Muscle of leg (tissue), 11 donors: ENCODE results near the gene GPR39. TPM values are rescaled to one million over a fixed set of nuclear protein-coding genes. Genes with fewer than 3 reads are reported as not detected.

Source experiments
- DNase-seq: peaks from one replicate; pipeline ENCODE4 v3.0.0; 2013
- H3K27ac ChIP-seq: one replicate; pipeline ENCODE4 v1.5.1; 2013; ENCODE audit warnings: mild to moderate bottlenecking, low read length, control low read depth
- H3K27me3 ChIP-seq: one replicate; pipeline ENCODE4 v1.6.1; 2013; ENCODE audit warnings: low read length; ENCODE audit not compliant: control insufficient read depth, insufficient read depth
- H3K36me3 ChIP-seq: one replicate; pipeline ENCODE4 v1.6.1; 2013; ENCODE audit warnings: low read length; ENCODE audit not compliant: control insufficient read depth, insufficient read depth
- H3K4me1 ChIP-seq: one replicate; pipeline ENCODE4 v1.6.1; 2013; ENCODE audit warnings: low read length; ENCODE audit not compliant: control insufficient read depth, insufficient read depth
- H3K4me3 ChIP-seq: one replicate; pipeline ENCODE4 v1.5.1; 2013; ENCODE audit warnings: low read length, control low read depth
- H3K9me3 ChIP-seq: replicated peaks from 2 replicates; pipeline ENCODE4 v1.6.1; 2013; ENCODE audit warnings: low read depth, low read length; ENCODE audit not compliant: control insufficient read depth
- WGBS: methylation state at CpG from one replicate; pipeline ENCODE4 v1.1.5; 2013; ENCODE audit warnings: missing lambda C conversion rate; ENCODE audit not compliant: insufficient coverage; 5-methylcytosine and 5-hydroxymethylcytosine counted together
- polyA plus RNA-seq, 8 donors: library from polyadenylated mRNA; unstranded; fragments of 120-200 nt; gene quantifications; one replicate each; pipeline versions ENCODE4 v1.2.1 to v1.2.3, GENCODE V29; 2013; ENCODE audit warnings: inconsistent platforms in 1 of 8, low replicate concordance in 1 of 8; ENCODE audit not compliant: insufficient read length in 8 of 8, insufficient read depth in 1 of 8
- total RNA-seq: library from RNA; stranded (reverse); fragments of 120-200 nt; gene quantifications from one replicate; pipeline ENCODE4 v1.2.4, GENCODE V29; 2013

The GPR39 gene
- total and polyA plus RNA-seq, 9 donors, result 0.07 to 0.88 (median 0.14) TPM

DNA sequence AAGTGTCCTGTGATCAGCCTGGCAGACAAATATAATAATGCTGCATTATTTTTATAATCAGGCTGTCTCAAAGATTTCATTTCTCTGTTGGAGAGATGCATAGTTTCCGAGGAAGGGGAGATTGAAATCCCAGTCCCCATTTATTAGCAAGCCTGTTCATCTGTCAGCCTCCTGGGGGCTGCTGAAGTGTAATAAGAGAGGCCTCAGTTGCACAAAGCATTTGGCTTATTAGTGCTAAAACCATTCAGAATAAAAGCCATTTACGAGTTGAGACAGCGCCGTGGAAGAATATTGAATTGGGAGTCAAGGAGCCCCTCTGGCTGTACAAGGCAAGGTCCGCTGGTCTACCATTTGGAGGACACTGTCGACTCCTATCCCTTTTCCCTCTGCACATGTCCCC is 6.1 kb downstream of the GPR39 start:
- Histone ChIP-seq H3K4me3 (no peak overlapping the region), H3K27me3 (no peaks in the 10 kb centered on the region), H3K36me3 (no peaks in the 10 kb centered on the region), H3K27ac (no peak overlapping the region), H3K9me3 (no peaks in the 10 kb centered on the region), H3K4me1 (no peaks in the 10 kb centered on the region)
- 55% methylated on average over 5 of the region's 6 CpGs for WGBS
- no peak for DNase-seq

DNA sequence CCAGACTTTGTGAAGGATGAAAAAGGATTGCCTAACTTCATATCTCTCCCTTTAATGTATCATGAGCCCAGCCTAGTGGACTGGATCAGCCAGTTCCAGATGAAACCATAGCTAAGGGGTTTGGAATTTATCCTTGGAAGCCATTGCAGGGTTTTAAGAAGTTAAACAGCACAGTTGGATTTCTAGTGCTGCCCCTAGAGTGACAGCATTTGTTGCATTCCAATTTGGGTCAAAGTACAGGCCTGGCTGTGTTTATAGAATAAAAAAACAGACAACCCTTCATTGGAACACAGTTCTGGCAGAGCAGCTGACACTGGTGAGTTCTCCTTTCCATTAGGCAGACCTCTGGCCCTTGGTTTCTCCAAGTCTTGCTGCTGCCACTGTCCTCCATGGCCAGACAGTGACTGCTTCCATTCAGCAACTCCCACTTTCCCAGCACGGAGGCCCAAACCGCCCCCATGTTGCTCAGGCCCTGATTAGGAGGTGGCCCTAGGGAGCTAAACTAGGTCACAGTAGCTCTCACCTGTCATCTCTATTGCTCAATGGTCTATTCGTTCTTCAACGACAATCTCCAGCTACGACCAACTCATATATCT is 8.0 kb downstream of the GPR39 start:
- Histone ChIP-seq H3K9me3 (no peaks in the 10 kb centered on the region), H3K4me3 (no peak overlapping the region), H3K27ac (no peak overlapping the region), H3K27me3 (no peaks in the 10 kb centered on the region), H3K36me3 (no peaks in the 10 kb centered on the region), H3K4me1 (no peaks in the 10 kb centered on the region)
- peak; percentile 41 for DNase-seq
- 80% methylated on average over 5 of the region's 5 CpGs for WGBS

DNA sequence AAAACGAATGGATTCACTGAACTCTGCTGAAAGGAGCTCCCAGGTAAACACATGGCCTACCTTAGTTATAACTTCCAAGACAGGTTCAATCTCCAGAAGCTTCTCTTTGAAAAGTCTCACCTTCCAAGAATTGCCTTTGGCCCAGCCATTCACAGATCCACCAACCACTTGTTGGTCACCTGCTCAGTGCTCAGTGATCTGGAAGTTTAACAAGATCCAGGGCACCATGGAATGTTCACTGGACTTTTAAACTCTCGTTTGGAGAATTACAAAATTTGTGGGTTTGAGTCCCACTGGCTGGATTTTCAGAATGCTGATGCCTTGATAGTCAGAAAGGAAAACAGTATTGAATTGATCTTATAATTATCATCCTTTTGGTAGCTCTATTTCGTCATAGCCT is 9.4 kb downstream of the GPR39 start:
- Histone ChIP-seq H3K27ac (no peak overlapping the region), H3K36me3 (no peaks in the 10 kb centered on the region), H3K9me3 (no peaks in the 10 kb centered on the region), H3K4me3 (no peak overlapping the region), H3K4me1 (no peaks in the 10 kb centered on the region), H3K27me3 (no peaks in the 10 kb centered on the region)
- no peak for DNase-seq
- WGBS, result 40% methylated on average over 2 of the region's 3 CpGs

DNA sequence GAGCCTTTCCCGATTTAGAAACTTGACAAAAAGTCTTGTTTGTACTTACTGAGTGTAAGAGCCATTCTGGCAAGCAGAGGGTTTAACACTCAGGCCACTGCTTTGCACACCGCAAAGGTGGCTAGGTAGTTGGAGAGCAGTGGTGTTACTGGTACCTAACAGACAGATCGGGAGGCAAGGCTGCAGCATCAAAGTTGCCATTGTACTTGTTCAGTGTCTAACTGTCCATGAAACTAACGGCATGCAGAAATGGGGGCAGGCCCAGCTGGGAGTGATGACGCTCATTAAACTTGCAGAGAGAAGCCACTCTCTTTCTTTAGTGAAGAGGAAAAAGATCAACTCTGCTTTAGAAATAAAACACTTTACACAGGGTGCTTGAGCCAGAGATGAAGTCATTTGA is 10.1 kb downstream of the GPR39 start:
- no peak overlapping the region for H3K27ac ChIP-seq
- no peaks in the 10 kb centered on the region for H3K9me3 ChIP-seq
- H3K27me3 ChIP-seq, result no peaks in the 10 kb centered on the region
- no peaks in the 10 kb centered on the region for H3K36me3 ChIP-seq
- H3K4me1 ChIP-seq, result no peaks in the 10 kb centered on the region
- no peak for DNase-seq
- no peak overlapping the region for H3K4me3 ChIP-seq
- WGBS, result 95% methylated on average over 2 of the region's 5 CpGs

DNA sequence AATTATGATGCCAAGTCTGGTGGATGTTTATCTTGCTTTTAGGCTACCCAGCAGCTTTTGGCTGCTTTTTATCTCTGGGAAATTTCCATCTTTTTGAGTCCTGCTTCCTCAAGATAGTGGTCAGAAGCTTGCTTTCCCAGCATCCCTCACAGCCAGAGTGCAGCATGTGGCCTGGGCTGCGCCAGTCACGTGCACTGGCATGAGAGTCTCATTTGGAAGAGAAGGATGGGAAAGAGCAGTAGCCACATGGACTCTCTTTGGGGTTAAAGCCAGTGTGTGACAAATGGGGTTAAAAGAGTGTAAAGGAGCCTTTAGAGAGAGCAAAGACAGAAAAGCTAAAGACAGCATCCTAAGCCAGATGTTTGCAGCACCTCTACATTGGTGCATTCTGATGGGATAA is 12.7 kb downstream of the GPR39 start:
- H3K9me3 ChIP-seq, result no peaks in the 10 kb centered on the region
- no peaks in the 10 kb centered on the region for H3K27me3 ChIP-seq
- WGBS, result 93% methylated on average over 2 of the region's 2 CpGs
- no peak overlapping the region for H3K4me3 ChIP-seq
- no peak overlapping the region for H3K27ac ChIP-seq
- H3K36me3 ChIP-seq, result no peaks in the 10 kb centered on the region
- no peaks in the 10 kb centered on the region for H3K4me1 ChIP-seq
- no peak for DNase-seq

DNA sequence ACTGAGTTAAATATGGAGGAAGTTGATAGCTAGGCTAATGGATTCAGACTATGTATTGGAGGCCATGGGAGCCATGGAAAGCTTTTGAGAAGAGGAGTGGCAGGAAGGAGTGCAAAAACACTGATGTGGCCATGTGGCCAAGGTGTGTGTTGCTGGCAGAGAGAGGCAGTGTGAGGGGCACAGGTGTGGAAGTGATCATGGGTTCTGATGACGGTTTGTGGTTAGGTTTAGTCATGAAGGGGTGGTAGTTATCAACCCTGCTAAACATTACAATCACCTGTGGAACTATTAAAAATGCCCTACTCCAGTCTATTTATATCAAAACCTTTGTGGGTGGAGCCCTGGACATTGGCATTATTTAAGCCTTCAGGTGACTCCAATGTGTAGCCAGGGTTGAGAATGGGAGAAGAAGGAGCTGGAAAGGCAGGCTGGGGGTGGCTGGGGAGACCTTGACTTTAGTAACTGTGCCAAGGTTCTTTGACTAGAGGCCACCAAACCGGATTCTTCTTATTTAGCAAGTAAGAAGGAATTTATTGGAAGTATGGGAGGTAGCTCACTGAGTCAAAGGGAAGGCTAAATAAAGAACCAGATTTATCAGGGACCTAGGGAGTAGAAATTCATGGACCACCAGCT is 13.5 kb downstream of the GPR39 start:
- no peaks in the 10 kb centered on the region for H3K9me3 ChIP-seq
- no peaks in the 10 kb centered on the region for H3K4me1 ChIP-seq
- no peaks in the 10 kb centered on the region for H3K27me3 ChIP-seq
- H3K4me3 ChIP-seq, result no peak overlapping the region
- no peaks in the 10 kb centered on the region for H3K36me3 ChIP-seq
- no peak for DNase-seq
- H3K27ac ChIP-seq, result no peak overlapping the region
- WGBS, result 83% methylated on average over 1 of the region's 2 CpGs

DNA sequence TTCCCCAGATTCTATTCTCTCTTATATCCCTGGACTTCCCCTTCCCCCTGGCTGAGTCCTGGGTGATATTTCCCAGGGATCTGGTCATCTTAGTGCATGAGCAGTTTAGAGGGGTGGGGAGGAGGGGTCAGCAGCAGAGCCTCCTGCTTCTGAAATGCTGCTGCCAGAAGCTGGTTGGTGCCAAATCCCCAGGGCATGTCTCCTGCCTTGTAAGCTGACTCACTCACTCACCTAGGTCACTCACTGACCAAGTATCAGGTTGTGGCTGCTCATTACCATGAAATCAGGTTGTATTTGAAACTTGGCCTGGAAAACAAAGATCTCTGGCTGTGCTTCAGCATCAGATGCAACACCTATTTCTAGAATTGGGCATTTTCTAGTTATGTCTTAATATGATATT is 14.3 kb downstream of the GPR39 start:
- DNase-seq, result no peak
- H3K27ac ChIP-seq, result no peak overlapping the region
- no peaks in the 10 kb centered on the region for H3K9me3 ChIP-seq
- no peaks in the 10 kb centered on the region for H3K27me3 ChIP-seq
- H3K36me3 ChIP-seq, result no peaks in the 10 kb centered on the region
- H3K4me3 ChIP-seq, result no peak overlapping the region
- no peaks in the 10 kb centered on the region for H3K4me1 ChIP-seq

DNA sequence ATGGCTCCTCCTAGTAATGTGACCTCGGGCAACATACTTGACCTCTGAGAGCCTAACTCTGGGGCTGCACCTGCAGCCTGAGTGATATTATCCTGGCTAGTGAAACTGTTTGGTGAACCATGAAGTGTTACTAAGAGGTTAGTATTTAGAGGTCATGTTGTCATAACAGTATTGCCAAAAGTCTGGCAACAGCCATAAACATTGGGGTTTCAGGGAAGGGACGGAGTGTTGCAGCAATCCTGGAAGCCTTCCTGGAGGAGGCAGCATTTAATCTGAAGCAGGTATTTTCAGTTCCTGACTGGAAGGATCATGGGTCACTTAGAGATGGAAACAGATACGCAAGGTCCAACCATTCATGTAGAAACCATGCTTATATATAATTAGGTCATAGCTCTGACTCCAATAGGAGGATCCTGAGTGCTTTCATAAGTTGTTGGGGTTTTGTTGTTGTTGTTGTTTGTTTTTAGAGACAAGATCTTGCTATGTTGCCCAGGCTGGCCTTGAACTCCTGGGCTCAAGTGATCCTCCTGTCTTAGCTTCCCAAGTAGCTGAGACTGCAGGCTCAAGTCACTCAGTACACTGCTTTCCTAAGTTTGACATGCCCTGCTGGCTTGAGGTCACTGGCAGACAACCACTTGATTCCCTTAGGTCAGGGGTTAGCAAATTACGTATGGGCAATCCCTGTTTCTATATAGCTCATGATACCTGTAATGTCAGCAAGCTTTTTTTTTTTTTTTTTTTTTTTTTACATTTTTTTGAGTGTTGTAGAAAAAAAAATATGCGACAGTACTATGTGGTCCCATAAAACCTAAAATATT is 21.5 kb downstream of the GPR39 start:
- 100% methylated on average over 2 of the region's 5 CpGs for WGBS
- H3K27me3 ChIP-seq, result no peaks in the 10 kb centered on the region
- no peaks in the 10 kb centered on the region for H3K36me3 ChIP-seq
- no peaks in the 10 kb centered on the region for H3K9me3 ChIP-seq
- no peak overlapping the region for H3K4me3 ChIP-seq
- no peaks in the 10 kb centered on the region for H3K4me1 ChIP-seq
- DNase-seq, result no peak
- no peak overlapping the region for H3K27ac ChIP-seq

DNA sequence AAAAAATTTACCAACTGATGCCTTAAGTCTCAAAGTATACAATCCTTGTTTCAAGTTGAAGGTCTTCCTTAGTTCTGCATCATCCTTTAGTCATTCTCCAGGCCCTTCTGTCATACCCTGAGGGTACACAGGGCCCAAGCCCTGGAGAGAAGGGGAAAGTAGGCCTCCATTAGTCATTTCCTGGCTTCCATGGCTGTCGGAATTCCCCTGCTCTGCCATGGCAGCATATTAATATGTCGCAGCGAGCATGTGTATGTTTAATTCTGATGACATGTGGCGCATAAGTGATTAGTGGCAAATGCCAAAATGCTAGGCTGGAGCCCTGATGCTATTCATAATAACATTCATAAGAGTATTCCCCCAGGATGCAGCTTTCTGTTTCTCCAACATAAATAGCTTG is 22.1 kb downstream of the GPR39 start:
- WGBS, result 60% methylated on average over 1 of the region's 4 CpGs
- no peaks in the 10 kb centered on the region for H3K4me1 ChIP-seq
- DNase-seq, result no peak
- H3K9me3 ChIP-seq, result no peaks in the 10 kb centered on the region
- no peaks in the 10 kb centered on the region for H3K27me3 ChIP-seq
- H3K36me3 ChIP-seq, result no peaks in the 10 kb centered on the region
- no peak overlapping the region for H3K4me3 ChIP-seq
- no peak overlapping the region for H3K27ac ChIP-seq

DNA sequence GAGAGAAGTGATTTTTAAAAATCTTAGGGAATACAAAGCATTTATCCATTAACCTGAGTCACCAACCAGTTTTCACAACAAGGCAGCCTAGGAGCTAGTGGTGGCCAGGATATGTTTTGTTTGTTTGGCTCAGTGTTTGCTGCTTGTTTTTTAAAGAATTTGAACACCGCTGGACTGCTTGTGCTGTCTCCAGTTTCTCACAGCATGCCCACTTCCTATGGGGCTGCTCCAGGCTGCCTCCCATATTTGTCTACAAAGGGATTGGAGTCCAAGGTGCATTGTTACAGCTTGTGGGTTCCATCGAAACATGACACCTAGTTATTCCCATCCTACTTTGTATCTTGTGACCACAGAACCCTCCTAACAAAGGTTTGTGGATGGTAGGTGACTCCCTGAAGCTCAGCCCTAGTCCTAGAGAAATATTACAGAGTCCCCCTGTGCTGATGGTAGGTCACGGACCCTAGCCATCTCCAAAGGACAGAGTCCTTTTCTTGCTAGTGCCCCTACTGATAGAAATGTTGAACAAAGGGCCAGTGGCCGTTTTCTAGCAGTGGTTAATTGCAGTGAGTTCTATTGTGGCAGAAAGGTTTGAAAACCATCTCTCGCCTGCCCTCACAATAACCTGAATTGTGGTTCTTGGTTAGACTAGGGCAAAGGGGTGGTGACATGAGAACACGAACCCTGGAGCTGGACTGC is 23.2 kb downstream of the GPR39 start:
- Histone ChIP-seq H3K36me3 (no peaks in the 10 kb centered on the region), H3K4me1 (no peaks in the 10 kb centered on the region), H3K9me3 (no peaks in the 10 kb centered on the region), H3K27me3 (no peaks in the 10 kb centered on the region), H3K27ac (no peak overlapping the region), H3K4me3 (no peak overlapping the region)
- DNase-seq, result no peak
- 65% methylated on average over 3 of the region's 6 CpGs for WGBS
